ENCODE measurements around the gene RPL19.

The RPL19 gene

DNA sequence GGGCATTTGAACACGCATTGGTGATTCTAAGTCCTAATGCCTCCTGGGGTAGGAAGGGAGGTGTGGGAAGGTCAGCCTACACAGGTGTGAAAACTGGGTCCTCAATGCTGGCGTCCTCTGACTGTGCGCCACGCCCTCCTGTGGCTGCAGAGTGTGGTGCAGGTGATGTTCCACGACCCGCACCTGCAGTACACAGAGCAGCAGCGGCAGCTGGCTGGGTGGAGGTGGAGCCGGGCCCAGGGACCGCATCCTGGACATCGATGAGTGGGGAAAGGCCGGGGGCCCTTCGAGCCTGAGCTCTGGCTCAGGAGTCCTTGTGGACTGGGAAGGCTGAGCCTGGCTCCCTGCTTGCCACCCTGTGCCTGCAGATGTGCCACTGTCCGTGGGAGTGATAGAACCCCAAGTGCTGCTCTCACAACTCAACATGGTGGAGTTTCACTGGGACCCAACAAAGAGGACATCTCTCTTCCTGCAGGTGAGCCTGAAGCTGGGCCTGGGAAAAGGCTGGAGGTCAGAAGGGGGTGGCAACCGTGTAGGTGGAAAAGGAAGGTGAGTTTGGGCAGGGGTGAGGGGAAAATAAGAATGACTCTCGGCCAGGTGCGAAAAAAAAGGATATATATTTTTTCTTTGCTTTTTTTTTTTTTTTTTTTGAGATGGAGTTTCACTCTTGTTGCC lies 39.7 kb downstream of the RPL19 start:
- TF ChIP-seq, protein P1, sequence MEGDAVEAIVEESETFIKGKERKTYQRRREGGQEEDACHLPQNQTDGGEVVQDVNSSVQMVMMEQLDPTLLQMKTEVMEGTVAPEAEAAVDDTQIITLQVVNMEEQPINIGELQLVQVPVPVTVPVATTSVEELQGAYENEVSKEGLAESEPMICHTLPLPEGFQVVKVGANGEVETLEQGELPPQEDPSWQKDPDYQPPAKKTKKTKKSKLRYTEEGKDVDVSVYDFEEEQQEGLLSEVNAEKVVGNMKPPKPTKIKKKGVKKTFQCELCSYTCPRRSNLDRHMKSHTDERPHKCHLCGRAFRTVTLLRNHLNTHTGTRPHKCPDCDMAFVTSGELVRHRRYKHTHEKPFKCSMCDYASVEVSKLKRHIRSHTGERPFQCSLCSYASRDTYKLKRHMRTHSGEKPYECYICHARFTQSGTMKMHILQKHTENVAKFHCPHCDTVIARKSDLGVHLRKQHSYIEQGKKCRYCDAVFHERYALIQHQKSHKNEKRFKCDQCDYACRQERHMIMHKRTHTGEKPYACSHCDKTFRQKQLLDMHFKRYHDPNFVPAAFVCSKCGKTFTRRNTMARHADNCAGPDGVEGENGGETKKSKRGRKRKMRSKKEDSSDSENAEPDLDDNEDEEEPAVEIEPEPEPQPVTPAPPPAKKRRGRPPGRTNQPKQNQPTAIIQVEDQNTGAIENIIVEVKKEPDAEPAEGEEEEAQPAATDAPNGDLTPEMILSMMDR (IDR thresholded peaks at IDR 0.05; ENCODE audit: control extremely low read depth, extremely low read depth, low read depth, missing control alignments): peak; percentile 69
- ChIA-PET CTCF (interaction anchor here (0.7 to 6.8 kb wide), 10 partner anchors 9 to 184 kb away, joined by 3 to 71 read pairs (median 4); partner anchors contain the start of gene ARL5C), POLR2A (interaction anchor here (0.6 kb wide), 1 partner anchor 161 kb away, joined by 3 read pairs; the partner anchor contains the start of gene FBXL20)
- DNase-seq (ENCODE audit: extremely low spot score): peak; percentile 78

DNA sequence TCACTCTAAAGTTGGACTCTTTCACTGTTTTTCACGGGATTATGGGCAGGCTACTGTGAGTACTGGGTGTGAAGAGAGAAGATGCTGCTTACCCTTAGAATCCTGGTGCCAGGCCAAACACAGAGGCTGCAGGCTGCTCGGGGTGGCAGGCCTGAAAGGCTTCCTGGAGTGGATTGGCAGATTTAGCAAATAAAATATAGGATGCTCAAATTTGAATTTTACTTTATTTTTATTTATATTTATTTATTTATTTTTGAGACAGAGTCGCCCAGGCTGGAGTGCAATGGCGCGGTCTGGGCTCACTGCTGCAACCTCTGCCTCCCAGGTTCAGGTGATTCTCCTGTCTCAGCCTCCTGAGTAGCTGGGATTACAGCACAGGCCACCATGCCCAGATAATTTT lies 40.5 kb downstream of the RPL19 start:
- ChIA-PET CTCF (interaction anchor here (1.9 to 8.1 kb wide), 4 partner anchors 8 to 258 kb away, joined by 5 to 93 read pairs (median 10); no protein-coding TSS in a partner anchor), POLR2A (no interaction called here)
- DNase-seq (ENCODE audit: extremely low spot score): no peak
- TF ChIP-seq, protein P1 (IDR thresholded peaks at IDR 0.05; ENCODE audit: control extremely low read depth, extremely low read depth, low read depth, missing control alignments): no peak

DNA sequence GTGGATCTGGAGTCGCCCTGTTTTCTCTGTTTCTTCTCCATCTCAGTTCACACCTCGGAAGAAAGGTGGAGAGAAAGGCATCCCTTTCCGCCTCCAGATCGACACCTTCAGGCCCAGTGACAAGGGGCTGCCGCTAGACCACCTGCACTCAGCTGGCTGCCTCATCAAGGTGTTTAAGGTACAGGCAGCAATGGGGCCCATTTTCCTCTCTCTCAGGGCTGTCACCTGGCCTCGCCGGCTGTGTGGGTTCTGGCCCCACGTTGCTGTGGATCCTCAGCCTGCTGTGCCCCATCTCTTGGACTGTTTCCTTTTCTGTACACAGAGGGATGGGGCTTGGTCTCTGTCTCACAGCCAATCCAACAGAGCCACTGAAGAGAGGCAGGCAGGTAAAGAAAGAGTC lies 43.1 kb downstream of the RPL19 start:
- no peak for DNase-seq (ENCODE audit: extremely low spot score)
- TF ChIP-seq, protein P1 (IDR thresholded peaks at IDR 0.05; ENCODE audit: control extremely low read depth, extremely low read depth, low read depth, missing control alignments): no peak
- ChIA-PET POLR2A (interaction anchor here (0.6 kb wide), 1 partner anchor 1794 kb away, joined by 3 read pairs; no protein-coding TSS in a partner anchor), CTCF (interaction anchor here (1.2 to 8.1 kb wide), 11 partner anchors 11 to 333 kb away, joined by 3 to 151 read pairs (median 10); partner anchors contain the start of gene CACNB1)

DNA sequence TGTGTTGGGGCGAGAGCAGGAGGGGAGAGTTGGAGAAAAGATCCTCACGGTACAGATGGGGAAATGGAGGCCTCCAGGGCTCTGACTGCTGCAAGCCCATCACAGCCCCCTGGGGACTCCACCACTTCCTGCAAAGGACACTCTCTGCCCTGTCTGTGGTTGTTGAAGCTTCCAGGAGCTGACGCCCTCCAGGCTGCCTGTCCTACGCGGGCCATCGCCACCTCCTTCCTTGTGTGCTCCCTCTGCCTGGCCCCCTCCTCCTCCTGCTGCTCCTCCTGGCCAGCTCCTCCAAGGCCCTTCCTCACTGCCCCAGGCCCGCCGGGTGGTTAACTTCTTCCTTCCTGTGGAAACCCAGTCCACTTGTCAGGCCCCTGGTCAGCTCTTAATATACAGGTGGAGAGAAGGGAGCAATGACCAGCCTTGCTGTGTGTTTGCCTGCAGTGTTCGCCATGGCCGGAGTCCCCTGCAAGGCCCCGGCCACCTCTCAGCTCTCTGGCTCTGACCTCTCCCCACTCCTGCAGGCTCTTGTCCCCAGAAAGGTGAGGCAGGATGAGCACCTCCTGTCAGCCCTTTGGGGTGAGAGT lies 44.0 kb downstream of the RPL19 start:
- ChIA-PET CTCF (interaction anchor here (0.8 to 8.1 kb wide), 56 partner anchors 8 to 378 kb away, joined by 3 to 151 read pairs (median 4); partner anchors contain the start of genes ARL5C, CACNB1, PLXDC1 and RPL19), POLR2A (interaction anchor here (1.6 to 1.8 kb wide), 2 partner anchors 38 to 44 kb away, joined by 8 to 10 read pairs; partner anchors contain the start of gene RPL19)
- TF ChIP-seq, protein P1 (IDR thresholded peaks at IDR 0.05; ENCODE audit: control extremely low read depth, extremely low read depth, low read depth, missing control alignments): no peak
- no peak for DNase-seq (ENCODE audit: extremely low spot score)

DNA sequence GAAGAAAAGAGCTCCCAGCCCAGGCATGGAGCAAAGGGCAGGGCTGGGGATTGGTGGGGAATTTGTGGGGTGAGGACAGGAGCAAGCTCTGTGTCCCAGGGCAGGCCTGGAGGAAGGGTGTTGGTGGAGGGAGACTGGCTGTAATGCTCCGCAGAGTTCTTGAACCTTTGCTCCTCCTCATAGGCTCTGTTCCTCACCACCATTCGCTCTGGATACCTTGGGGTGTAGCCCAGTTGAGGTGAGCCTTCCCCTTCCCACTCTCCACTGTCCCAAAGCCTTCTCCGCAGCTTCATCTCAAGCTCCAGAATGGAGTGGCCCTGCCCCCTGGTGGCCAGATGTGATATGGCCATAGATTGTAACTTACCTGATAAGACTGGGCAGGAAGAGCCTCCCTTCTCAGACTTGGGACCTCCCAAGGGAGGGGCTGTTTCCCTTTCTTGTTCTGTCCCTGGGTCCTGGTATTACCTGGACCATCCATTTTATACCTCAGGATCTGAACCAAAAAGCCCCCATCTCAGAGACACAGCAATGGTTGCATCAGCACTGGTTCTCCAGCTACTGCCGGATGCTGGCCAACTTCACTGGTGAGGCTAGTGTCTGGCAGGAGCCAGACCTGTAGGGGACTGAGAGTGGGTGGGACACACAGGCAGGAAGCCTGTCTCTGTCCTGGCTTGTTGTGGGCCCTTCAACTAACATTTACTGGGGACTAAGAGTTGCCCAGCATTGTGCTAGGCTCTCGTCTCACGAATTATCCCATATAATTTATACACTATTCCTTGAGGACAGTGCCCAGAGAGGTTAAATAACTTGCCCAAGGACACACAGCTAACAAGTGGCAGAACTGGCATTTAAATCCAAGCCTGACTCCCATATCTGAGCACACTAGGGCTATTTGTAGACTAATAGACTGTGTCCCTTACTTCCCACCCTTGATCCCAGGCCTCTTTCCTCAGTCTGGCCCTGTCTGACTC lies 44.8 kb downstream of the RPL19 start:
- TF ChIP-seq, protein P1 (IDR thresholded peaks at IDR 0.05; ENCODE audit: control extremely low read depth, extremely low read depth, low read depth, missing control alignments): peak; percentile 95
- ChIA-PET POLR2A (interaction anchor here (1.6 to 1.8 kb wide), 2 partner anchors 38 to 45 kb away, joined by 8 to 10 read pairs; partner anchors contain the start of gene RPL19), CTCF (interaction anchor here (0.8 to 8.1 kb wide), 59 partner anchors 9 to 377 kb away, joined by 3 to 151 read pairs (median 4); partner anchors contain the start of genes ARL5C, CACNB1, PLXDC1 and RPL19)
- DNase-seq (ENCODE audit: extremely low spot score): peak; percentile 84

Data from GM10248 (cell line).